ENCODE results near the gene JCAD. TPM values are rescaled to one million over a fixed set of nuclear protein-coding genes. Genes with fewer than 3 reads are reported as not detected.
"Not testable (repeated sequence)": the region's sequence is repeated elsewhere in the genome, so short reads cannot be mapped to it uniquely, and the experiment has no call there.

Gene JCAD
- total and polyA plus RNA-seq, 2 of the 8 experiments (the other 6 are each of a cell fraction or from before 2014, with no cell fraction given), result 0.56 to 5.2 TPM

- no peak for TF ChIP-seq TAF7 (optimal IDR thresholded peaks at IDR 0.05; ENCODE audit: borderline replicate concordance, low read depth, low read length)
- TF ChIP-seq BCL11A (IDR thresholded peaks at IDR 0.05; ENCODE audit: low read depth in 2 of 2, low read length in 2 of 2), result no peak
- TF ChIP-seq NRF1 (IDR thresholded peaks at IDR 0.05; ENCODE audit: low read depth, low read length), result no peak
- TF ChIP-seq CHD2 (IDR thresholded peaks at IDR 0.05; ENCODE audit: low read length), result no peak
- no peak for TF ChIP-seq NANOG (IDR thresholded peaks at IDR 0.05; ENCODE audit: insufficient read depth, low read depth, low read length, poor library complexity, severe bottlenecking)
- no peak for TF ChIP-seq PHF8 (conservative IDR thresholded peaks at IDR 0.05; ENCODE audit: low read depth, low read length)
- TF ChIP-seq EP300 (IDR thresholded peaks at IDR 0.05; ENCODE audit: borderline replicate concordance in 1 of 2, low read depth in 2 of 2, low read length in 2 of 2), result no peak
- no peak for TF ChIP-seq YY1 (IDR thresholded peaks at IDR 0.05; ENCODE audit: low read depth, low read length)
These were observed 79.3 kb downstream of the JCAD start (continued) for GRCh38 chr10:29980084-29980483.

GRCh38 chr10:29979421-29979779 is 80.0 kb downstream of the JCAD start:
- H3K4me2 ChIP-seq (ENCODE audit: insufficient read depth in 1 of 2, low read depth in 2 of 2, low read length in 2 of 2); H3K9me3 ChIP-seq (ENCODE audit: insufficient read depth in 2 of 2, low read depth in 1 of 2, low read length in 1 of 2); H2BK12ac ChIP-seq (ENCODE audit: low read depth, low read length); H2BK120ac ChIP-seq (replicated peaks; ENCODE audit: low read depth, low read length); H2AFZ ChIP-seq (ENCODE audit: low read length); H3K9ac ChIP-seq (replicated peaks in 1 of 4; ENCODE audit: extremely low read depth in 1 of 4, low read depth in 3 of 4, low read length in 3 of 4); H4K5ac ChIP-seq (ENCODE audit: insufficient read length, low read depth, low read length); H2BK15ac ChIP-seq (ENCODE audit: low read length); H3K4me3 ChIP-seq (ENCODE audit: extremely low read depth in 1 of 4, insufficient read depth in 2 of 4, low read depth in 3 of 4, low read length in 4 of 4); H3K18ac ChIP-seq (ENCODE audit: extremely low read depth, low read length); H3K27me3 ChIP-seq (replicated peaks in 1 of 4; ENCODE audit: control insufficient read depth in 3 of 4, extremely low read depth in 1 of 4, insufficient read depth in 3 of 4, low read length in 3 of 4); H3K36me3 ChIP-seq (ENCODE audit: control insufficient read depth in 2 of 4, insufficient read depth in 4 of 4, low read length in 3 of 4); H3K79me2 ChIP-seq (ENCODE audit: control insufficient read depth in 1 of 2, insufficient read depth in 2 of 2, low read length in 2 of 2); H3K27ac ChIP-seq (ENCODE audit: low read depth, low read length); H4K91ac ChIP-seq (replicated peaks; ENCODE audit: insufficient read length, low read length); H3K14ac ChIP-seq (ENCODE audit: insufficient read length); H4K20me1 ChIP-seq (replicated peaks in 1 of 2; ENCODE audit: control insufficient read depth in 1 of 2, insufficient read depth in 2 of 2, low read length in 2 of 2); POLR2A ChIA-PET (ENCODE audit: partially characterized antibody); H4K8ac ChIP-seq (ENCODE audit: extremely low read depth, insufficient read depth, low read length); H3K4me1 ChIP-seq (replicated peaks in 1 of 4; ENCODE audit: control insufficient read depth in 3 of 4, insufficient read depth in 4 of 4, low read length in 3 of 4); DNase-seq (ENCODE audit: low read depth in 1 of 2, low spot score in 2 of 2); H3K23me2 ChIP-seq (ENCODE audit: low read depth, low read length); H2BK5ac ChIP-seq (ENCODE audit: low read depth, low read length); H3K4ac ChIP-seq (replicated peaks; ENCODE audit: insufficient read length, low read depth, low read length); FAIRE-seq; H2AK5ac ChIP-seq (ENCODE audit: low read depth, low read length); H2BK20ac ChIP-seq (ENCODE audit: low read length); H3K23ac ChIP-seq (ENCODE audit: insufficient read length); H3K79me1 ChIP-seq (ENCODE audit: low read depth, low read length); H3K56ac ChIP-seq (replicated peaks; ENCODE audit: insufficient read length, low read depth, low read length): not testable (repeated sequence)
- CTCF ChIA-PET (ENCODE audit: partially characterized antibody), result interaction anchor here (0.6 to 2.6 kb wide), 2 partner anchors 19 to 155 kb away, joined by 4 to 7 read pairs; no protein-coding TSS in a partner anchor
- 100% methylated on average over 2 of the region's 2 CpGs; no CpG with 5 or more reads in 1 of the 2 experiments for WGBS, 2 experiments (ENCODE audit: extremely low coverage in 1 of 2, insufficient coverage in 1 of 2, insufficient read length in 1 of 2, insufficient replicate concordance in 2 of 2, low coverage in 1 of 2, low lambda C conversion rate in 2 of 2, missing lambda C conversion rate in 1 of 2)
